GM23338 (cell line): ENCODE measurements around the gene PRTN3. TPM values are rescaled to one million over a fixed set of nuclear protein-coding genes. Genes with fewer than 3 reads are reported as not detected.

ENCODE experiments used
- ATAC-seq: fragments of 200-7000 bp; cut with Tn5 transposase; 3 replicates; pipeline ENCODE4 v1.9.1; 2020
- DNase-seq: peaks from one replicate; pipeline ENCODE4 v3.0.0-alpha.2; 2015; ENCODE audit warnings: low spot score
- H2AFZ ChIP-seq: fragments of 200-600 bp; sonication (generic); 2 replicates; pipeline ENCODE4 v1.8.0; 2016; ENCODE audit warnings: antibody characterized with exemption, mild to moderate bottlenecking, moderate library complexity
- H3F3A ChIP-seq: fragments of 200-600 bp; sonication (generic); replicated peaks from 2 replicates; pipeline ENCODE4 v1.8.0; 2017; ENCODE audit warnings: antibody characterized with exemption, mixed run types, low read depth
- H3K27ac ChIP-seq: fragments of 200-600 bp; sonication (generic); 2 replicates; pipeline ENCODE4 v1.6.1; 2016; ENCODE audit warnings: low read depth
- H3K27me3 ChIP-seq: fragments of 200-600 bp; sonication (generic); 2 replicates; pipeline ENCODE4 v1.8.0; 2016; ENCODE audit warnings: mild to moderate bottlenecking, mixed run types, moderate library complexity; ENCODE audit not compliant: insufficient read depth
- H3K36me3 ChIP-seq: fragments of 200-600 bp; sonication (generic); 2 replicates; pipeline ENCODE4 v1.8.0; 2016; ENCODE audit warnings: mild to moderate bottlenecking; ENCODE audit not compliant: insufficient read depth
- H3K4me1 ChIP-seq: fragments of 200-600 bp; sonication (generic); 2 replicates; pipeline ENCODE4 v1.8.0; 2016; ENCODE audit warnings: mild to moderate bottlenecking, moderate library complexity; ENCODE audit not compliant: insufficient read depth
- H3K4me2 ChIP-seq: fragments of 200-600 bp; sonication (generic); 2 replicates; pipeline ENCODE4 v1.7.1; 2017; ENCODE audit warnings: mixed run types
- H3K4me3 ChIP-seq: fragments of 200-600 bp; sonication (generic); 2 replicates; pipeline ENCODE4 v1.6.1; 2016; ENCODE audit warnings: mixed run types
- H3K79me2 ChIP-seq: fragments of 200-600 bp; sonication (generic); replicated peaks from 2 replicates; pipeline ENCODE4 v1.8.0; 2017; ENCODE audit warnings: mild to moderate bottlenecking; ENCODE audit not compliant: insufficient read depth
- H3K9me2 ChIP-seq: fragments of 200-600 bp; sonication (generic); 2 replicates; pipeline ENCODE4 v1.8.0; 2017; ENCODE audit not compliant: insufficient read depth
- H4K20me1 ChIP-seq: fragments of 200-600 bp; sonication (generic); replicated peaks from 2 replicates; pipeline ENCODE4 v1.8.0; 2017; ENCODE audit warnings: mild to moderate bottlenecking; ENCODE audit not compliant: insufficient read depth
- H3K27ac Mint-ChIP-seq: 2 replicates; pipeline ENCODE4 v1.8.0; 2020; ENCODE audit warnings: inconsistent platforms, mild to moderate bottlenecking, moderate library complexity, mixed read lengths
- H3K27me3 Mint-ChIP-seq: 3 replicates; pipeline ENCODE4 v1.8.0; 2022; ENCODE audit warnings: low read depth, mild to moderate bottlenecking, moderate library complexity, mixed read lengths, inconsistent platforms; ENCODE audit not compliant: insufficient read depth, poor library complexity
- H3K36me3 Mint-ChIP-seq: 3 replicates; pipeline ENCODE4 v1.8.0; 2021; ENCODE audit warnings: low read depth, mild to moderate bottlenecking, inconsistent platforms, moderate library complexity, mixed read lengths
- H3K4me1 Mint-ChIP-seq: 3 replicates; pipeline ENCODE4 v1.8.0; 2020; ENCODE audit warnings: mild to moderate bottlenecking, inconsistent platforms, mixed read lengths
- H3K4me3 Mint-ChIP-seq: 3 replicates; pipeline ENCODE4 v1.8.0; 2021; ENCODE audit warnings: moderate library complexity, mild to moderate bottlenecking, inconsistent platforms, mixed read lengths
- H3K9me3 Mint-ChIP-seq: 3 replicates; pipeline ENCODE4 v1.8.0; 2020; ENCODE audit warnings: moderate library complexity, mild to moderate bottlenecking, inconsistent platforms, mixed read lengths
- CREB1 ChIP-seq: fragments of 250-450 bp; sonication (Bioruptor Pico); IDR thresholded peaks from 2 replicates; pipeline ENCODE4 v1.5.0; 2020; ENCODE audit warnings: low read depth, mild to moderate bottlenecking, moderate library complexity
- EZH2 ChIP-seq: fragments of 200-600 bp; sonication (generic); IDR thresholded peaks from one replicate; pipeline ENCODE4 v1.8.0; 2017; ENCODE audit warnings: antibody characterized with exemption, mild to moderate bottlenecking, low read depth; ENCODE audit not compliant: unreplicated experiment
- JUNB ChIP-seq: IDR thresholded peaks from one replicate; pipeline ENCODE4 v1.6.1; 2016; ENCODE audit warnings: antibody characterized with exemption; ENCODE audit not compliant: unreplicated experiment
- NANOG ChIP-seq: IDR thresholded peaks from 2 replicates; pipeline ENCODE4 v1.6.1; 2016; ENCODE audit warnings: antibody characterized with exemption, borderline replicate concordance
- POLR2AphosphoS5 ChIP-seq: IDR thresholded peaks from 2 replicates; pipeline ENCODE4 v1.6.1; 2016; ENCODE audit warnings: antibody characterized with exemption, low read depth
- ZNF462 ChIP-seq: fragments of 250-450 bp; sonication (Bioruptor Pico); IDR thresholded peaks from 2 replicates; pipeline ENCODE4 v1.5.0; 2020; ENCODE audit warnings: mild to moderate bottlenecking, moderate library complexity
- polyA plus RNA-seq: library from polyadenylated mRNA; unstranded; fragments of >200 nt; fragmentation: Nextera tagmentation; extraction: Ambion mirVana; gene quantifications from 2 replicates; pipeline ENCODE4 v1.2.1, GENCODE V29; 2016
- total RNA-seq: library from RNA; depleted of rRNA; stranded (reverse); fragments of >200 nt; shearing (Covaris generic); gene quantifications from 2 replicates; pipeline ENCODE4 v1.2.3, GENCODE V29; 2014
- TF ChIP-seq, protein P1 (sequence below), 2 experiments: fragments of 200-600 bp in 1 of 2; sonication (generic) in 1 of 2; conservative IDR thresholded peaks; 2 replicates each; pipeline versions ENCODE4 v1.5.1 to v1.6.1; 2016 to 2017; ENCODE audit warnings: antibody characterized with exemption in 2 of 2, low read depth in 2 of 2, mild to moderate bottlenecking in 2 of 2, moderate library complexity in 1 of 2

Gene PRTN3
- total and polyA plus RNA-seq, 2 experiments from 2014 or later, result 0.21 to 0.68 TPM

- TF ChIP-seq ZNF462 (CRISPR knock-in tag) (no peak), POLR2AphosphoS5 (no peak), EZH2 (no peak), NANOG (no peak), CREB1 (CRISPR knock-in tag) (no peak), JUNB (no peak)
Measured at GRCh38 chr19:885536-886224, 44.9 kb downstream of the PRTN3 start (continued).

GRCh38 chr19:887072-887471 is 46.3 kb downstream of the PRTN3 start:
- Histone ChIP-seq H3K27ac (no peak overlapping the region), H3K9me2 (no peaks in the 10 kb centered on the region), H3K27me3 (no peaks in the 10 kb centered on the region), H3K79me2 (no peaks in the 10 kb centered on the region), H3K4me3 (no peak overlapping the region), H4K20me1 (peaks cover 4% of the 10 kb centered on the region; the same call in 1 of the 2 replicates), H3K4me2 (no peak overlapping the region), H3K36me3 (no peaks in the 10 kb centered on the region), H3K4me1 (no peaks in the 10 kb centered on the region), H2AFZ (no peak overlapping the region), H3F3A (no peaks in the 10 kb centered on the region; the same call in 1 of the 2 replicates)
- Mint-ChIP-seq H3K4me1 (no peaks in the 10 kb centered on the region), H3K9me3 (no peaks in the 10 kb centered on the region; the same call in 2 of the 3 replicates), H3K4me3 (no peak overlapping the region), H3K27me3 (peaks cover 6% of the 10 kb centered on the region), H3K36me3 (peaks cover 18% of the 10 kb centered on the region; the same call in 2 of the 3 replicates), H3K27ac (no peak overlapping the region)
- DNase-seq, result no peak
- no peak for ATAC-seq
- TF ChIP-seq CREB1 (CRISPR knock-in tag) (no peak), JUNB (no peak), ZNF462 (CRISPR knock-in tag) (no peak)
- TF ChIP-seq, protein P1, sequence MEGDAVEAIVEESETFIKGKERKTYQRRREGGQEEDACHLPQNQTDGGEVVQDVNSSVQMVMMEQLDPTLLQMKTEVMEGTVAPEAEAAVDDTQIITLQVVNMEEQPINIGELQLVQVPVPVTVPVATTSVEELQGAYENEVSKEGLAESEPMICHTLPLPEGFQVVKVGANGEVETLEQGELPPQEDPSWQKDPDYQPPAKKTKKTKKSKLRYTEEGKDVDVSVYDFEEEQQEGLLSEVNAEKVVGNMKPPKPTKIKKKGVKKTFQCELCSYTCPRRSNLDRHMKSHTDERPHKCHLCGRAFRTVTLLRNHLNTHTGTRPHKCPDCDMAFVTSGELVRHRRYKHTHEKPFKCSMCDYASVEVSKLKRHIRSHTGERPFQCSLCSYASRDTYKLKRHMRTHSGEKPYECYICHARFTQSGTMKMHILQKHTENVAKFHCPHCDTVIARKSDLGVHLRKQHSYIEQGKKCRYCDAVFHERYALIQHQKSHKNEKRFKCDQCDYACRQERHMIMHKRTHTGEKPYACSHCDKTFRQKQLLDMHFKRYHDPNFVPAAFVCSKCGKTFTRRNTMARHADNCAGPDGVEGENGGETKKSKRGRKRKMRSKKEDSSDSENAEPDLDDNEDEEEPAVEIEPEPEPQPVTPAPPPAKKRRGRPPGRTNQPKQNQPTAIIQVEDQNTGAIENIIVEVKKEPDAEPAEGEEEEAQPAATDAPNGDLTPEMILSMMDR (conservative IDR thresholded peaks at IDR 0.05; ENCODE audit: low read depth in 2 of 2), result no peak
